GM18909 (cell line): ENCODE measurements around the gene ZSWIM3.
"Not testable (repeated sequence)": the region's sequence is repeated elsewhere in the genome, so short reads cannot be mapped to it uniquely, and the experiment has no call there.

Experiments used
- ATAC-seq: cut with Tn5 transposase; IDR thresholded peaks from one replicate; pipeline ENCODE4 v1.9.1; 2021; ENCODE audit warnings: mild to moderate bottlenecking; ENCODE audit not compliant: unreplicated experiment, poor library complexity

ZSWIM3 gene

DNA sequence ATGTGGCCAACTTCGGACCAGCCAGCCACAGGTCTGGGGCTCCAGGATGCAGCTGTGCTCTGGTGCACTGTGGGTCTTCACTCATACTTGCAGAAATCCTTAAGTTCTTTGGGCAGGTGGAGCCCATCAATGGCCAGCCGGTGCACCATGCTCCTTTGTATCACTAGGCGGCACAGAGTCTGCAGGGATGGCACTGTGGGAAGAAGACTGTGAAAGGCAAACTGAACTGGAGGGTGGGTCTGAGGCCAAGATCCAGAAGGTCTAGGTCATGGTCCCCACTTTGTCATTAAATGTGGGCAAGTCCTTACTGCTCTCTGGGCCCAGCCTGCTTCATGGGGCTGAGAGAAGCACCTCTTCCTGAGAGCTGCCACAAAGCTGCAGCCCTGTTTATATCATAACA is 31.3 kb downstream of the ZSWIM3 start:
- ATAC-seq = no peak

DNA sequence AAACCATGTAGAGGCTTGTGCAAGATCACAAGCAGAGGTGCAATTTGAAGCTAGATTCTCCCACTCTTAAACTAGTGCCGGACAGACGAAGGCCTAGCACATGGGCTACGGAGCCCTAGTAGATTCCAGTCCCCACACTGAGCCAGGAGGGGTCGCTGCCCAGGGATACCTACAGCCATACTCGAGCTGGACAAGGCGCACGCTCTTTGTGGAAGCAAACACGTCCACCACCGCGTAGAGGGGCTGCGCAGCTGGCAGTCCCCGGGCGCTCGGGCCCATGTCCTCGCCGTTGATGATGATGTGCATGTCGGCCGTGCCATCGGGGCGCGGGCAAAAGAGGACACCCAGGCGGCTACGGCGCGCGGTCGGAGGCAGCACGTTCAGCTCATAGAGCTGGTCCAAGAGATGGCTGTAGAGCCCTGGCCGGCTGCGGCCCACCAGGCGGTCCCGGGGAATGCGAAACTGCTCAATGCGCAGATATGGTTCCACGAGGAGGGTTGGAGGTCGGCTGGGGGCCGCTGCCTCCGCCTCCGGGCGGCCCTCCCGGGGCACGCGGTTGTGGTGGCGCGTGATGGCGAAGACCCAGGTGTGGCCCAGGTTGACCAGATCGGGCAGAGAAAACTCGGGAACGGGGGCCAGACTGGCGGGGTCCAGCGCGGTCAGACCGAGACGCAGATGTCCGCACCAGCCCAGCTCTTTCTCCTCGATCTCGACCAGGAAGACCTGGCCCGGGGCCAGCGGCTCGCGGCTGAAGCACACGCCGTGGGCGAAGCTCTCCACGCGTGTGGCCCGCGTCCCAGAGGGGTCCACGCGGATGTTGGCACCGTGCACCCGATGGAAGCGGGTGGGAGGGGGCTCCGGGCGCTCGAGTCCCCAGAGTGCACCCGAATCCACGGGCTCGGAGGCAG is 32.9 kb downstream of the ZSWIM3 start:
- peak; percentile 35 for ATAC-seq

DNA sequence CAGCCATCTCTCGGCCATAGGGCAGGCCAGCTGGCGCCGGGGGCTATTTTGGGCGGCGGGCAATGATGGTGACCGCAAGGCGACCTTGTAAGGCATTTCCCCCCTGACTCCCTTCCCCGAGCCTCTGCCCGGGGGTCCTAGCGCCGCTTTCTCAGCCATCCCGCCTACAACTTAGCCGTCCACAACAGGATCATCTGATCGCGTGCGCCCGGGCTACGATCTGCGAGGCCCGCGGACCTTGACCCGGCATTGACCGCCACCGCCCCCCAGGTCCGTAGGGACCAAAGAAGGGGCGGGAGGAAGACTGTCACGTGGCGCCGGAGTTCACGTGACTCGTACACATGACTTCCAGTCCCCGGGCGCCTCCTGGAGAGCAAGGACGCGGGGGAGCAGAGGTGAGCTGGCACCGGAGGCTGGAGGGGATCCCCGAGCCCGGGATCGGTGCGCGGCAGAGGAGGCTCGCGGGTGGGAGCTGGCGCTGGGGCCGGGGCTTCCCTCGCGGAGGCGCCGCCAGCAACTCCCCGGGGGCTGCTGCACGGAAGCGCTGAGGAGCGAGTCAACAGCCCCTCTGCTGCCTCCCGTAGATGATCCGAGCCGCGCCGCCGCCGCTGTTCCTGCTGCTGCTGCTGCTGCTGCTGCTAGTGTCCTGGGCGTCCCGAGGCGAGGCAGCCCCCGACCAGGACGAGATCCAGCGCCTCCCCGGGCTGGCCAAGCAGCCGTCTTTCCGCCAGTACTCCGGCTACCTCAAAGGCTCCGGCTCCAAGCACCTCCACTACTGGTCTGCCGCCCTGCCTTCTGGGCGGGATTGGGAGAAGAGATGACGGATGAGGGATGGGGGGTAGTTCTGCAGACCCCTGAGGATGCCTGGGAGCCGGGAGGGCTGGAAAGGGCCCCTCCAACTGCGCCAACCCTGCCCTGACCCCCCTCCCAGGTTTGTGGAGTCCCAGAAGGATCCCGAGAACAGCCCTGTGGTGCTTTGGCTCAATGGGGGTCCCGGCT is 33.9 kb downstream of the ZSWIM3 start, which contains the start of the genes CTSA and NEURL2:
Gene CTSA (plus strand): TSS at position 351 of the 999 bp plus-strand sequence. CDS start 234 bp downstream, at position 585.
Gene NEURL2 (minus strand): TSS at position 224 of the 999 bp plus-strand sequence. CDS start 217 bp downstream, at position 7.
- ATAC-seq = peak; percentile 76

DNA sequence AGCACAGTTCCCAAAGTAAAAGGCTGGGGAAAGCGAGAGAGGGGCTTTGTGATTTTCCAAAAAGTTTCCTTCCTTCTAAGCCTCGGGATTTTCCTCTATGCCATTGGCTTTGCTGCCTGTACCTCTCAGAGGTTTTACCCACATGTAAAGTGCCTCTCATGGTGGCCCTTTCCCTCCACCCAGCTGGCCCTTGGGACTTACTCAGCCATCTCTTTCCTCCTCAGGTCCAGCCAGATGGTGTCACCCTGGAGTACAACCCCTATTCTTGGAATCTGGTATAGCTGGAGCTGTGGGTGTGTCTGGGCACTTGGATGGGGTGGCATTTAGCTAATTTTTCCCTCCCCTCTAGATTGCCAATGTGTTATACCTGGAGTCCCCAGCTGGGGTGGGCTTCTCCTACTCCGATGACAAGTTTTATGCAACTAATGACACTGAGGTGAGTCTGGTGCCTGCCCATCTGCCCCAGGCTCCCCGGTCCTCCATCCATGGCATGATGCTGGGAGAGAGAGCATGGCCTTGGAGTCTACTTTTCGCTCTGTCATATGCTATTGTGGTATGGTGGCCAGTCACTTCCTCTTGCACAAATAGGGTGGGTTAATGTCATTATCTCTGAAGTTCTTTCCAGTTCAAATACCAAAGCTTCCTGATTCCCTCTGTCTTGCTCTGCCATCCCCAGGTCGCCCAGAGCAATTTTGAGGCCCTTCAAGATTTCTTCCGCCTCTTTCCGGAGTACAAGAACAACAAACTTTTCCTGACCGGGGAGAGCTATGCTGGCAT is 34.8 kb downstream of the ZSWIM3 start:
- no peak for ATAC-seq

DNA sequence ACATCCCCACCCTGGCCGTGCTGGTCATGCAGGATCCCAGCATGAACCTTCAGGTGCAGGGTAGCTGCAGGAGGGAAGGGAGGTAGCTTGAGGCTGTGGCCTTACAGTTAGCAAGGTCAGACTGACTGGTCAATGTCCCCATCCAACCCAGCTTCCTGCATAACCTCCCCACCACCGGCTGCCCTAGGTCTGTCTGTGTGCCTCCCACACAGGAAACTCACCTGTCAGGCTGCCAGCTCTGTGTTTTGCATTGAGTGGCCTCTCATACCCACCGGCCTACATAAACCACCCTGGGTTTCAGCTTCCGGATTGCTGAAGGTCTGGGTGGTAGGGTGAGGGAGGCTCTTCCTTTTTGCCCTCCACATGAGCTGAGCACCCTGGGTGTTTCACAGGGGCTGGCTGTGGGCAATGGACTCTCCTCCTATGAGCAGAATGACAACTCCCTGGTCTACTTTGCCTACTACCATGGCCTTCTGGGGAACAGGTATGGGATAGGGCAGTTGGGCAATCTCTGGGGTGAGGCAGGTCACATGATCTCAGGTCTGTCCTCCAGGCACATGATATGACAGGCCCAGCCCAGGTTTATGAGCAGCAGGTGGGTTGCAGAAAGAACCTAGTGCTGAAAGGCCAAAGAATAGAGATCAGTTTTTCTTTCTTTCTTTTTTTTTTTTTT is 35.5 kb downstream of the ZSWIM3 start:
- no peak for ATAC-seq

DNA sequence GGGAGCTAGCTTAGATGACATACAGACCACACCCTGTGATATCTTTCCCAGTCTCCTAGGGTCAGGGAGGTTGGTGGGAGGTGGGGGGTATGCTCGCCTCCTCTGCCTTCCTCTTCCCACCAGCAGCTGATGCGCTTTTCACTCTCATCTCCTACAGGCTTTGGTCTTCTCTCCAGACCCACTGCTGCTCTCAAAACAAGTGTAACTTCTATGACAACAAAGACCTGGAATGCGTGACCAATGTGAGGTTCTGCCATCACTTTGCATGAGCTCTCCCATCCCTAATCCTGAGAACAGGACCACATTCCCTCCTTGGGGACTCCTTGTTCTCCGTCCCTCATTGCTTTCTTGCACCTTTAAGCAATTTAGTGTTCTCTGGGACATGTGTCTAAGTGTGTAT is 36.4 kb downstream of the ZSWIM3 start:
- no peak for ATAC-seq

DNA sequence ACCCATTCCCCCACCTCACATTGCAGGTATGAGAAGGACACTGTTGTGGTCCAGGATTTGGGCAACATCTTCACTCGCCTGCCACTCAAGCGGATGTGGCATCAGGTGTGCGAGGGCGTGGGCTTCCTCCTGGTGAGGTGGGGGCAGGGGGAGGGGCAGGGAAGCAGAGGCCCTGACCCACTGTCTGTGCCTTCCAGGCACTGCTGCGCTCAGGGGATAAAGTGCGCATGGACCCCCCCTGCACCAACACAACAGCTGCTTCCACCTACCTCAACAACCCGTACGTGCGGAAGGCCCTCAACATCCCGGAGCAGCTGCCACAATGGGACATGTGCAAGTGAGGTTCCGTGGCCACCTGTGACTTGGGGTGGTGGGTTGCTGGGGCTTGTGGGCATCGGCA is 37.4 kb downstream of the ZSWIM3 start:
- ATAC-seq = no peak

DNA sequence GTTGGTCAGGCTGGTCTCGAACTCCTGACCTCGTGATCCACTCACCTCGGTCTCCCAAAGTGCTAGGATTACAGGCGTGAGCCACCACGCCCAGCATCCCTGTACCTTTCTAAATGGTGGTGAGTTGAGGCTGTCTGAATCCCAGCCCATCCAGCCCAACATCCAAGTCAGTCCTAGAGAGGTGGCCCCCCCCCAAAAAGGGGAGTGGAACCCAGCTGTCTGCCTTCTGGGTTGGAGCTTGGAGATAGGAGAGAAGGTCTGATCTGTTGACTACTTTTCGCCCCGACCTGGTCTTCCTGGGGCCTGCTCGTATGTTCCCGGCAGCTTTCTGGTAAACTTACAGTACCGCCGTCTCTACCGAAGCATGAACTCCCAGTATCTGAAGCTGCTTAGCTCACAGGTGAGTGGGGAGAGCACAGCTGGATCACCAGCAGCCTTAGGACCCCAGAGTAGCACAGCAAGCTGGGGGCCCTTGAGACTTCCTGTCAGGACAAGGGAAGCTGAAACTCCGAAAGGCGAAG is 39.3 kb downstream of the ZSWIM3 start:
- no peak for ATAC-seq

DNA sequence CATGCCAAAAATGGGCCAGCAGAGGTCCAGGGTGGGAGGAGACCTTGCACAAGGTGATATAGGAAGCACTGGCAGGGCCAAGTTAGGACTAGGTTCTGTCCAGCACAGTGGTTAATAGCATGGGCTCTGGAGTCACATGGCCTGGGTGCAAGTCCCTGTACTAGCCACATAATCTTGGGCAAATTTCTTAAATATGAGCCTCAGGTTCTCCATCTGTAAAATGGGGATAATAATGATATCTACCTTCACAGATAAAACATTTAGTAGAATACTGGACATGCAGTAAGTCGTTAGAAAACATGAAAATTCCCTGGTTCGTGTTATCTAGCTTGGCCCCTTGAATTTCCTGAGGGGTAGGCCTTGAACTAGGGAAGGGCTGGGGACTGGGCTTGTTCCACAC is 39.9 kb downstream of the ZSWIM3 start:
- no peak for ATAC-seq

DNA sequence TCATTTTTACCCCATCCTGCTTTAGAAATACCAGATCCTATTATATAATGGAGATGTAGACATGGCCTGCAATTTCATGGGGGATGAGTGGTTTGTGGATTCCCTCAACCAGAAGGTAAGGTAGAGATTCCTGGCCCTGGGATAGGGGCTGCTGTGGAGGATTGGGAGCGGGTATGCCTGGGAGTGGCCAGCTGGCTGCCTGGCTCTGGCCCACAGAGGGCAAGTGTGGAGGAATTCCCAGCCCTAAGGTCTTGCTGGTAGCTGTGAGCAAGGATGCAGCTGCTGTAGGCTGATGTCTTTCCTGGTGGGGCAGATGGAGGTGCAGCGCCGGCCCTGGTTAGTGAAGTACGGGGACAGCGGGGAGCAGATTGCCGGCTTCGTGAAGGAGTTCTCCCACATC is 40.3 kb downstream of the ZSWIM3 start:
- no peak for ATAC-seq

DNA sequence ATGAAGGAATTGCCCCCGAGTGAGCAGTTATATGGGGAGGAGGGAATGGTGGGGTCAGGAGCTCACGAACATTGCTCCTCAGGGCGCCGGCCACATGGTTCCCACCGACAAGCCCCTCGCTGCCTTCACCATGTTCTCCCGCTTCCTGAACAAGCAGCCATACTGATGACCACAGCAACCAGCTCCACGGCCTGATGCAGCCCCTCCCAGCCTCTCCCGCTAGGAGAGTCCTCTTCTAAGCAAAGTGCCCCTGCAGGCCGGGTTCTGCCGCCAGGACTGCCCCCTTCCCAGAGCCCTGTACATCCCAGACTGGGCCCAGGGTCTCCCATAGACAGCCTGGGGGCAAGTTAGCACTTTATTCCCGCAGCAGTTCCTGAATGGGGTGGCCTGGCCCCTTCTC is 40.9 kb downstream of the ZSWIM3 start:
- ATAC-seq = no peak

DNA sequence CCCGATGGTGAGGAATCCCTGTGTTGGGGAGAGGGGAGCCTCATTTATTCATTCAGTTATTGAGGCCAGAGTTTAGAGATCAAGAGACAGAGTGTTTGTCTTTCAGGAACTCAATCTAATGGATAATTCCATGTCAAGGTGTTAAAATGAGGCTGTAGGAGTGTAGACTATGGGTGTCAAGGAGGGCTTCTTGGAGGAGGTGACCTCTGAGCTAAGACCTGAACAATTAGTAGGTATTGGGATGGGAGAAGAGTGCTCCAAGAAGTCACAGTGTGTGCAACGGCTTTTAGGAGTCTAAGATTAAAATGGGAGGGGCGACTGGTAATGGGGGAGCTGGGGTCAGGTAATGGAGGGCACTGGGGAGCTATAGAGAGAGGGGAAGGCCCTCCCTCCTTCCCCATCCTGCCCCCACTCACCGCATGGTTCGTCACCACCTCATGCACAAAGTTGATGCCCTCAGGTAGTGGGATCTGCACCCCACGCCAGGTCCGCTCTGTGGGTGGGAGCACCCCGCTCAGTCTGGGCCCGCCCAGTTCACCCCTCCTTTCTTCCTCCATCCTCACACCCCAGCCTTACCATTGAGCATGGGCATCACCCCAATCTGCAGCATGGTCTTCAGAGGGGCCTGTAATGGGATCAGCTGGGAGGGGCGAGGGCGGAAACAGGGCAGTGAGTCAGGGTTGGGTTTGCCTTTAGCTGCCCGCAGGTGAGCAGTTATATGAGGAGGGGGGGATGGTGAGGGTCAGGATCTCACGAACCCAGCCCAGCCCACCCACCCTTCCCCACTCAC is 41.8 kb downstream of the ZSWIM3 start:
- ATAC-seq = no peak

DNA sequence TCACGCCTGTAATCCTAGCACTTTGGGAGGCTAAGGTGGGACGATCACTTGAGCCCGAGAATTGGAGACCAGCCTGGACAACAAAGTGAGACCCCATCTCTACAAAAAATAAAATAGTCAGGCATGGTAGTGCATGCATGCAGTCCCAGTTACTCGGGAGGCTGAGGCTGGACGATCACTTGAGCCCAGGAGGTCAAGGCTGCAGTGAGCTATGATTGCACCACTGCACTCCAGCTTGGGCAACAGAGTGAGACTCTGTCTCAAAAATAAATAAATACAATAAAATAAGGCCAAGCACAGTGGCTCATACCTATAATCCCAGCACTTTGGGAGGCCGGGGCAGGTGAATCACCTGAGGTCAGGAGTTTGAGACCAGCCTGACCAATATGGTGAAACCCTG is 43.9 kb downstream of the ZSWIM3 start:
- not testable (repeated sequence) for ATAC-seq

DNA sequence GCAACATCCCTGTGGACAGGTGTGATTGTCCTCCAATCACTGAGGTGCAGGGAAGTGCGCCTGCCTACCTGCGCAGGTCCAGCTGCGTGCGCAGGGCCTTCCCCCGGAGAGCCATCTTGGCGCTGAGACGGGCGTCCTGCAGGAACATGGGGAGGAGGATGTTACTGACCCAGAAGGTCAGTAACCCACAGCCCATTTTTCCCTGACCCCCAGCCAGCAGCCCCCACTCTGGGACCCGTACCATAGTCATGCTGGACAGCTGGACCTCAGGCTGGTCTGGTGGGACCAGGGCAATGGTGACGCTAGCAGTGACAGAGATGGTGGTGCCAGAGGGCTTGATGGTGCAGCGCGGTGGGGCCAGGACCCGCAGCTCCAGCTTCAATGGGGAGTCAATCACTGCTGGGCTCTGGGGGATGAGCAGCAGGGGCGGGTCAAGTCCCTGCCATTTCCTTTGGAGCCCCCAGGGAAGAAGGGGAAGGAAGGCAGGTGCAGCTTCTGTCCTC is 44.8 kb downstream of the ZSWIM3 start:
- ATAC-seq = no peak

DNA sequence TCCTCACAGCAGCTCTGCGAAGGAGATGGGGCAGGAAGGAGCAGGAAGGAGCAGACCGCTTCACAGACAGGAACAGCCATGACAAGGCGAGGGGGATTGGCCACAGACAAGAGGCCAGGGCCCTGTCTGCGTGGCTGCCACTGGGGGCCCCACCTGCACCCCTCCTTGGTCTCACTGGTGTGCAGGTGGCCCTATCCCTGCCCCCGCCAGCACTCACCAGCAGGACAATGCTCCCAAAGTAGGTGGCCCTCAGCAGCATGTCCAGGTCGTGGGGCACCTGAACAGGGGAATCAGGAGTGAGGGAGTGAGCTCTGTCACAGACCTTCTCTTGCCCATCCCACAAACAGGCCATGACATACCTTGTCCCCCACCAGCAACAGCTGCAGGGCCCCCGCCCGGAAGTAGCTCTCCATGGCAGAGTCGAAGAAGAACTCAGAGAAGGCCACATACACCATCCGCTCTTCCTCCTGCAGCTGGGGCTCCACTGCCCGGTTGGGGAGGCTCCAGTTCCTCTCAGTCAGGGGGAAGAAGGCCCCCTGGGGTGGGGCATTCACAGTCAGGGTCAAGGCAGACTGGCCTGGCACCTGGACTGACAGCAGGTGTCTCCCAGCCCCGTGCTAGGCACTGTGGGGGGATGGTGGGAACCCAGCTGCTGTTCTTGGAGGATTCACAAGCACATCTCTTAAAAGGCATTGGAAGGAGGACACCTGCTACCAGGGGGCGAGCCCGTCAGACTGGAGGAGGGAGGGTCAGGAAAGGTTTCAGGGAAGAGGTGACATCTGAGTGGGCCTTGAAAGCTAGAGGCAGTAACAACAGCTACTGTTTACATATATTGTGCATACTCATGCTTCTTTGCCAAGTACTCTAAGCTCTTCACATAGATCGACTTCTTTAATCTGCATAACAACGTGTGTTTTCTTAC is 47.4 kb downstream of the ZSWIM3 start:
- no peak for ATAC-seq

DNA sequence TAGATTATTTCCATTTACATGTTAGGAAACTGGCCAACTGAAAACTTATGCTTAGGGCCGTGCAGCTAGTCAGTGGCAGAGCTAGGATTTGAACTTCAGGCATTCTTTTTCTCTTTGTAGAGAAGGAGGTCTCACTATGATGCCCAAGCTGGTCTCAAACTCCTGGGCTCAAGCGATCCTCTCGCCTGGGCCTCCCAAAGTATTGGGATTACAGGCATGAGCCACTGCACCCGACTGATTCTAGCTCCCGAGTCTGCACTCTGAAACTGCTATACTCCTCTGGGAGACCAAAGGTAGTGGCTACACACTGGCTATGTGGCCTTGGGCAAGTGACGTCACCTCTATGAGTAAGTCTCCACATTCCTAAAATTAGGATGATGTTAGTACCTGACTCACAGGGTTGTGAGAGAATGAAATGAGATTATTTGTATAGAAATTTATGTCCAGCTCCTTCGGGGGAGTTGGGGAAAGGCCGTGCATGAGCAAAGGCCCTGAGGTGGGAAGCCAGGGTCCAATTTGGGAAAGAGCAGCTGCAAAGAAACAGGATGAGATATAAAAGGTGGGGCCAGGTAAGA is 48.2 kb downstream of the ZSWIM3 start:
- ATAC-seq = no peak
